GM18526 (cell line): Measurements from ENCODE around the gene RBM6.
A peak's percentile ranks its signal among the peaks of the same experiment; 100 is the strongest.

ENCODE experiments used
- POLR2A ChIP-seq: IDR thresholded peaks from 3 replicates; pipeline ENCODE4 v1.6.1; 2011; ENCODE audit not compliant: insufficient read length; ENCODE audit errors: extremely low read depth

RBM6 gene

DNA sequence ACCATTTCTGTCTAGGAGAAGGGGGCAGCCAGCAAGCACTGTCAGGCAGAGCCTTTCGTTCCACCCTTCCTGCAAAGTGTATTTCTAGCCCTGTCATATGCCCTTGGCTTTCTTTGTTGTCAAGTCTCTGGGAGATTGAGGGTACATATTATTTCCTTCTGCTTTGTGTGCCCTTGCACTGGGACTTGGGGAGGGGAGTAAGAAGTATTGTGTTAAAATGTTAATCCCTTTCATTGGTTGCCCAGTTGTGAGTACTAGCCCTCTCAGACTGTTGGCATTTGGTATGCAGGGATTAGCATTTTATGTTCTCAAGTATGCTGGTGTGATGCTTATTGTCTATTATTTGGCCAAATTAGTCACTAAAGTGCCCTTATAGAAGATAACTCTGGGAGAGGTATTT, 63.9 kb downstream of the RBM6 start:
- TF ChIP-seq POLR2A: no peak

DNA sequence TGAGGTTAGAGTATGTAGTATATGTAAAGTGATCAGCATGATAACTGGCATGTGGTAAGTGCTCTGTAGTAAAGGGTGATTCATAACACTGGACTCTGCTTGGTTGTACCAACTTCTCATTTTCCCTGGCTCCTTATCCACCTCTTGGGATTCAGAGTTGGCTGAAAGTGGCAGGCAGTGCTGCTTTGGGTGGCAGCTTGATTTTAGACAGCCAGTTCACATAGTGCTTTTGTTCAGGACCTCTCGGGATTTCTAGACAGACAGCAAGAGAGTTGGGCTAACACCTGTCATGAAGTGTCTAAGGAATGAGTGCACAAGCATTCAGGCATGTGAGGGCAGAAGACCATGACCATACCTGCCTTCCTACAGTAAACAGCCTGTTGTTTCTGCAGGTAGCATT, 69.0 kb downstream of the RBM6 start:
- TF ChIP-seq POLR2A: no peak

DNA sequence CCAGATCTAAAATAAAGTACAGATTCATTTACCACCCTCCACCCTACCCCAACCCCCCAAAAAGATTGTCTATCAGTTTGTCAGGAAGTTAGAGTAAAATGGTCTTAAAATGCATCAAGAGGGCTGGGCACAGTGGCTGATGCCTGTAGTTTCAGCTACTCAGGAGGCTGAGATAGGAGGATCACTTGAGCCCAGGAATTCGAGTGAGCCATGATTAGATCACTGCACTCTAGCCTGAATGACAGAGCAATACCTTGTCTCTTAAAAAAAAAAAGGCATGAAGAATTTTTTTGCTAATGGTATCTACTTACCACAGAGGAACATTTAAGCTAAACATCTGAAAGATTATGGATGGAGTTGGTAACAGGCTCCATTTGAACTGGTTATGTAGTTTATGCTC, 71.0 kb downstream of the RBM6 start:
- TF ChIP-seq POLR2A: no peak

DNA sequence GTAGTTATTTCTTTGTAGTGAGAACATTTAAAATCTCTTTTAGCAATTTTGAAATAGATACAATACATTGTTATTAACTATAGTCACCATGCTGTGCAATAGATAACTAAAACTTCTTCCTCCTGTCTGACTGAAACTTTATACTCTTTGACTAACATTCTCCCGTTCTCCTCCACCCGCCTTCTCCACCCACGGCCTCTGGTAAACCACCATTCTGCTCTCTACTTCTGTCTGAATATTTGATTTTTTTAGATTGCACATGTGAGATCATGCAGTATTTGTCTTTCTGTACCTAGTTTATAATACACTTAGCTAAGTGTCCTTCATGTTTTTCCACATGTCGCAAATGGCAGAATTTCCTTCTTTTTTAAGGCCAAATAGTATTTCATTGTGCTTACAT, 76.0 kb downstream of the RBM6 start:
- no peak for TF ChIP-seq POLR2A

DNA sequence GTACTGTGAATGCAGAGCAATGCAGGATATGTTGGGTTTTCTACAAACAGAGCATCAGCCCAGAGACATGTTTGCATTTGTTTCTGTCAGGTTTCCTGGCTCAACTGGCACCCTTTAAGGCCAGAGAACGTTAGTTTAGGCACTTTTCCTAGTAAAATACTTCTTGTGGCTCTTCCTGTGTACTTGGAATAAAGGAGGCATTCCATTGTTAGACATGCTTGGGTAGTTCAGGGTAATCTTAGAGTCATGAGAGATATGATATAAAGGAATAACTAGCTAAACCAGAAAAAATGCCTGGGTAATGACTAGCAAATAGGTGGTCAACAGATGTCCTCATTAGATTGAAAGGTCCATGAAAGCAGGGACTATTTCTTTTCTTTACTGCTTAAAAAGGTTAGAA, 88.4 kb downstream of the RBM6 start:
- no peak for TF ChIP-seq POLR2A

DNA sequence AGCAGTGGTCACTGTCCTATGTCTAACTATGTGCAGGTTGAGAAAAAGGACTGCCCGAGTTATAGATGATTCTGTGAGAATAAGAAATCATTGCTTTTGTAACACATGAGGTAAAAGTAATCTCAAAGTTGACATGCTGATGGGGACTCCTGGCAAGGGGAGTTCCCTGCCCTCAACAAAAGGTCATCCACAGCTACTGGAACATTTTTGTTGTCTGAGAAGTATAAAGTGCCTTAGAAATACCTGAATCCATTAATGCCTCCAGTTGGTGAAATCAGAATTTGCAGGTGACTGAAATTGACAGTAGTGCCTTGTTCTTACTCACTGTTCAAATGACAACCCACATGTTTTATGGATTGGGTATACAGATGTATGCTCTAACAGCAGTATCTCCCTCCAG, 105.0 kb downstream of the RBM6 start:
- no peak for TF ChIP-seq POLR2A

DNA sequence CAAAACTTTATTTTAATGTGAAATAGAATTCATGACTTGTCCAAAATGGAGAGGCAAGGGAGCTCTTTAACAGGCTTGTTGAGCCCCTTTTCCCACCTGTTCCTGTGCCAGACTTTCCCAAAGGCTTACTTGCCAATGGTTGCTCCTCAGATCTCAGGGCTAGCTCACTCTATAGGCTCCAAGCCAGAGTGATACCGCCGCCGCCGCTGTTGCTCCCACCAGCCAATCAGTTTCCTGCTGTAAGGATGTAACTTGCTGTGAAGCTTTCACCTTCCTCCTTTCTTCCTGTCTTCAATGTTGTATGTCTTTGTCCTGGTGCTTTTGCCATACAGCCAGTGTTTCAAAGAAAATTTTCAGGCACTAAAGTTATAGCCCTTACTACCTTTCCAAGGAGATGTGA, 107.5 kb downstream of the RBM6 start:
- TF ChIP-seq POLR2A: no peak

DNA sequence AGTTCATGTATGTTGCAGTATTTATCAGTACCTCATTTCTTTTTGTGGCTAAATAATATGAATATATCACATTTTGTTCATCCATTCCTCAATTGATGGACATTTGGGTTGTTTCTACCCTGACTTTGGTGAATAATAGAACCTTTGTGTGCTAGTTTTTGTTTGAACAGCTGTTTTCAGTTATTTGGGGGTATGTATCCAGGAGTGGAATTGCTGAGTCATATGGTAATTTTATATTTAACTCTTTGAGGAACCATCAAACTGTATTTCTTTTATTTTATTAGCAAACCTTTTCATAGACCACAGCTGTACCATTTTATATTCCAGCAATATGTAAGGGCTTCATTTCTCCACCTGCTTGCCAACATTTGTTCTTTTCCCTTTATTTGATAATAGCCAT, 110.4 kb downstream of the RBM6 start:
- TF ChIP-seq POLR2A: no peak

DNA sequence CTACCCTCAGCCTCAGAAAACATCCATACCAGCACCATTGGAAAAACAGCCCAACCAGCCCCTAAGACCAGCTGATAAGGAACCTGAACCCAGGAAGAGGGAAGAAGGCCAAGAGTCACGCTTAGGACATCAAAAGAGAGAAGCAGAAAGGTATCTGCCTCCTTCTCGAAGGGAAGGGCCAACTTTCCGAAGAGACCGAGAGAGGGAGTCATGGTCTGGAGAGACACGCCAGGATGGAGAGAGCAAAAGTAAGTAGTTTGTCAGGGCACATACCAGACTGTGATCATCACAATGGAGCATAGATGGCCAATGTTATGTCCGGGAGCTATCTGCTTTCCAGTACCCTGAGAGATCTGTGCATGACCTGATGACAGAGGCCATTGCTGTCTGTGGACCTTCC, 117.8 kb downstream of the RBM6 start:
- TF ChIP-seq POLR2A: no peak

DNA sequence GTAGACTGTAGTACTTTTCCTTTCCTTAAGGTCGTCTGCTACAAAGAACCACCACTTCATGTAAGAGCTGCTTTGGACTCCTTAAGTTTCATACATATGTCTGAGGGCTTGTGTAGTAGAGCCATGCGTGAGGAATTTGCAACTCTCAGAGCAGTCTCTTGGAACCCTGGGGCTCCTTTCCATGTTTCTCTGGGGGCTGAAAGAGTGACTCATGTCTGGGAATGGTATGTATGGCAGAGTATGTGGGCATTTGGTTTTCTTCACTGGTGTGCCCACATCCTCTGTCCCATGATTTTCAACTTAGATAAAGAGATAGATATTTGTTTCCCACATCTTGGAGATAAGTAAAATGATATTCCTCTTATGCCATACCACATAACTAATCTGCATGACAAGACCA, 128.2 kb downstream of the RBM6 start:
- no peak for TF ChIP-seq POLR2A

DNA sequence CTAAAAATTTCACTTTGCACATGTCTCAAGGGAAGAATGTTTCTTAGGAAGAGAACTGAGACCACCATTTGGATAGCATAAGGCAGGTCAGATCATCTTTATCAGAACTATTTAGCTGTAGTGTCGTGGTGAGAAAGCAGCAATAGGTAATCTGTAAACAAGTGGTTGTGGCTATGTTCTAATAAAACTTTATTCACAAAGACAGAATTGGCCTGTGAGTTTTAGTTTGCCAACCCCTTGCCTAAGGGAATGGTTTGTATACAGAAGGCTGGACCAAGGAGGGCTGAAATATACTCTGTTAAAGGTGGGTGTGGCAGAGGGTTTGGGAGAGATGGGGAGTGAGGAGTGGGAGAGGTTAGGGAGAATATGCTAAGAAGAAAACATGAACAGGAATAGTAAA, 138.1 kb downstream of the RBM6 start:
- no peak for TF ChIP-seq POLR2A

DNA sequence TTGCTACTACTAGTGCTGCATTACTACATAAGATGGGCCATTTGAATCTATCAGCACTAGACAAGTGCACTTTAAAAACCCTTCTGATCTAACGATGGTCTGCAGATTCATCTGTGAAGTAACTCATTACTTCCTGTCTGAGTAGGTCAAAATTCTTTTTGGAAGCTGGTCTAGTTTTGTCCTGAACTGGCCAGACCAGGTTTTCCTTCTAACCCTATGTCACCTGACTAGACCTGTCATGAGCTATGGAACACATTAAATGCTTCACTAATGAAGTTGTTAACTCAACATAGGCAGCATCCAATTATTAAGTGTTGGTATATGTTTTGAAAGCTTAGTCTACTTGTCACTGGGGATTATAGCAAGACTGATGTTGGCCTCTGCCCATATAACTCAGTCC, 138.7 kb downstream of the RBM6 start:
- TF ChIP-seq POLR2A: no peak

DNA sequence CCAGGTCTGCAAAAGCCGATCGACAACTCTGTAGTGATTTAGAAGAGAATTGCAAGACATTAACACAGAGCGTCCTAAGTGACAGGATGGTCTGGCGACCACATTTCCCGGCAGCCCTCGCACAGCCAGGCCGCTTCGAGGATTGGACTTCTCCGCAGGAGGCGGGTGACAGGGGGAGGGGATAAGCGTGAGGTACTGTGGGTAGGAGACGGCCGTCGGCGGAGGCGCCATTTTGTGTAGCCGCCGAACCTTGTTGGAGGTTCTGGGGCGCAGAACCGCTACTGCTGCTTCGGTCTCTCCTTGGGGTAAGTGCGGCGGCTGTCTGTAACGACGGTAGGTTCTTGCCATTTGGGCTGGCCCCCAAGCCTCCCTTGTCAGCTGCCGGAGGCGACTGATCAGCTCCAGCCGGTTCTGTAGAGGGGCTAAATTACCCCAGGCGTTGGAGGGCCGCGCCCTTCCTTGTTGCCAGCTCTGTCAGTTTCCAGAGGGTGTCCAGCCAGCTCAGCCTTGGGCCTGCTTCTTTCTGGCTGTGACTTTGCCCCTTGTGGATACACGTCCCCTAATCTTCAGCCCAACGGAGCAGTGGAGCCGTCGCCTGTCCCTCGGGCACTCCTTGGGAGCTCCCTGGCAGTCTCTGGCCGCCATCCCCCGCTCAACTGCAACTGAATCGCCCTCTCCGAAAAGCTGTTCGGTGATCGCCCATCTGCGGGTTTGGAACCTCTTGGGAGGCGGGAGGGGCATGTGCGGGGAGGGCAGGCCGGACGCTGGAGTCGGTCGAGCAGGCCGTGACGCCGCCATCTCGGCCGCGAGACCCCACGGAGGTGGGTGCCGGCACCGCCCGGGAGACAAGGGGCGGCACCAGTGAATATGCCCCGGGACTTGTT, 149.0 kb downstream of the RBM6 start, which contains the start of gene RBM5:
Gene RBM5 (plus strand): TSS at position 195 of the 884 bp plus-strand sequence. CDS start 1,516 bp downstream, outside the sequence.
- TF ChIP-seq POLR2A: peak; percentile 85

DNA sequence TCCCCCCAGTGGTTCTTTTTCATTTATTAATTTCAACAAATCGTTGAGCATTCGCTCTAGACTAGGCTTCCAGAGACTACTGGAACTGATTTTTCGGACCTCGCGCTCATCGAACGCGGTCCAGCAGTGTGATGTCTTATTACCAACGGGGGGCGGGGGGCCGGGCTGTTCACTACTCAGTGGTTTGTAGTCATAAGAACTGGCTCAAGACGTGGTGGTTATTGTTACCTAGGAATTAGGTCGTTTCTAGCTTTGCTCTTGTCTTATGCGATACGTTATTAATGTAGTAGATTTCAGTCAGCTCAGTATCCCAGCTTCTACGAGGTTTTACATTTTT, 149.6 kb downstream of the RBM6 start:
- no peak for TF ChIP-seq POLR2A

DNA sequence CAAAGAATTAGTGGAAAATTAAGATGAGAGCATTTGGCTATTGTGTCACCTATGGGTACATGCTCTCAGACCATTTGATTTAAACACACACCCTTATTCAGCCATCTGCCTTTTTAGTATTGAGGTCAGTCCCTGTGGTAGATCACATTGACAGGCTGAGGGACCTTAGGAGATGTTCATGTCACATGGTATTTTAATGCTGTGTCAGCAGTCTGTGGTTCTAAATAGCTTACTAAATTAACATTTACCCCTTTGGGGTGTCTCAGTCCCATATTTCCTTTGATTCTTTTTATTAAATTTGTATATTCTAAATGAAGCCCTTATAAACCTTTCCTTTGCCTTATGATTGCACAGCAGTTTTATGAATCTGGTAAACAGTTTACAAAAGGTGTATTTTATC, 151.0 kb downstream of the RBM6 start:
- TF ChIP-seq POLR2A: no peak

DNA sequence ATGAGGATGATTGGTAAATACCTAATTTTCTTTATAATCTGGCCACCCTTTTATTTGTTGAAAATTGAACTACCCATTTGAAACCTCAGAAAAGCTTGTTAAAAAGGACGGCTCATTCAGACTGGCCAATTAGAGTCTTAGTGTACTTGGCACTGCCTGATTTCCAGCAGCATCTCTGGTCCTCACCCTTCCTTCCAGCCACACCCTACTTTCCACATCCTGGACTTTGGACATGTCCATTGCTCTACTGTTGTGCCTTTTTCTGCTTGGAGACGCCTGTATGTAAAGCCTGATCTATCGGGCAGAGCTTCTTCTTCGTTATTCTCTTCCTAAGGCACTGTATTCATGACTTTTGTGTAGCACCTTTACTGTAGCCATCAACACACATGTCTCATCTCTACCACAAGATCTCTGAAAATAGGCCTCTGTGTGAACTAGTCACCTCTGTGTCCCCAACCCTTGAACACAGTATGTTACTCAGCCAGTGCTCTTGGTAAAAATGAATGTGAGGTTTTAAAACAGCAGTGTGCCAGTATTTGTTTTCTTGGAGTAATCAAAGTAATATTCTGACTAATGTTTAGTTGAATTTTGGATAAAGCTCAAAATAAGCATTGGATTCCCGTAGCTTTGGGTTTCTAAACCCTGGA, 155.5 kb downstream of the RBM6 start:
- TF ChIP-seq POLR2A: no peak

DNA sequence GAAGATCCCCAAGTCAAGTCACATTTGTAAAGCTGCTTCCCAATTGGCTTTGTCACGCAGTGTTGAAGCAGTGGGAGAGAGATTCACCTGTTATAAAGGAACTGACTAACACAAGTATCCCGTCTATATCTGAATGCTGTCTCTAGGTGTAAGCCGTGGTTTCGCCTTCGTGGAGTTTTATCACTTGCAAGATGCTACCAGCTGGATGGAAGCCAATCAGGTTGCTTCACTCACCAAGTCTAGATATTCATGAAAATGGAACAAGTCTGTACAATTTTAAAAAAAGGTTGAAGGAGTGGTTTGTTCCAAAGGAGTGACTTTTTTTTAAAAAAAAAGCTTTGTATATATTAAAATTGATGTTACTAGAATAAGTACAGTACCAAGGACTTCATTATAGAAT, 160.4 kb downstream of the RBM6 start:
- no peak for TF ChIP-seq POLR2A
